K562 (cell line): Measurements from ENCODE around the gene GLIS1. TPM values are rescaled to one million over a fixed set of nuclear protein-coding genes. Genes with fewer than 3 reads are reported as not detected.

Experiments
- ARHGAP35 ChIP-seq: fragments of 450-650 bp; IDR thresholded peaks from 2 replicates; pipeline ENCODE4 v1.6.1; 2018; ENCODE audit not compliant: partially characterized antibody
- CBFA2T2 ChIP-seq: fragments of 450-650 bp; conservative IDR thresholded peaks from 2 replicates; pipeline ENCODE4 v1.6.1; 2017; ENCODE audit warnings: mild to moderate bottlenecking
- CEBPZ ChIP-seq: fragments of 150-350 bp; IDR thresholded peaks from 2 replicates; pipeline ENCODE4 v1.6.1; 2014; ENCODE audit warnings: low read depth, mild to moderate bottlenecking, low read length, borderline replicate concordance
- ETV1 ChIP-seq: fragments of 450-650 bp; conservative IDR thresholded peaks from 2 replicates; pipeline ENCODE4 v1.6.1; 2016; ENCODE audit warnings: missing genetic modification characterization, control low read depth, low read depth, missing compliant biosample characterization
- GTF2B ChIP-seq: IDR thresholded peaks from 2 replicates; pipeline ENCODE4 v1.6.1; 2011; ENCODE audit not compliant: insufficient read length; ENCODE audit errors: extremely low read depth
- PCBP2 ChIP-seq: fragments of 200-400 bp; formaldehyde crosslinking; IDR thresholded peaks from 2 replicates; pipeline ENCODE4 v1.6.1; 2018; ENCODE audit warnings: low read length, low read depth, mild to moderate bottlenecking, moderate library complexity; ENCODE audit not compliant: poor library complexity, severe bottlenecking
- TAF15 ChIP-seq: fragments of 200-400 bp; formaldehyde crosslinking; IDR thresholded peaks from 2 replicates; pipeline ENCODE4 v1.6.1; 2017; ENCODE audit warnings: mild to moderate bottlenecking, low read depth, low read length, moderate library complexity
- TAF9B ChIP-seq: fragments of 450-650 bp; IDR thresholded peaks from 2 replicates; pipeline ENCODE4 v1.6.1; 2018; ENCODE audit warnings: mild to moderate bottlenecking; ENCODE audit not compliant: partially characterized antibody
- WHSC1 ChIP-seq: IDR thresholded peaks from one replicate; pipeline ENCODE4 v1.6.1; 2012; ENCODE audit warnings: low read length, control low read depth, inconsistent platforms
- polyA plus RNA-seq, 8 experiments: library from polyadenylated mRNA; depleted of rRNA in 4 of 8; stranded (reverse) in 5 of 8; unstranded in 3 of 8; fragments of >200 nt; fragmentation: Nextera tagmentation in 2 of 8; fragmentation: Illumina TruSeq in 1 of 8; extraction: Ambion mirVana in 2 of 8; extraction: Trizol in 1 of 8; gene quantifications; 2 replicates each; pipeline versions ENCODE4 v1.2.1 to v1.2.3, GENCODE V29; 2011 to 2014; ENCODE audit warnings: inconsistent platforms in 1 of 8, missing spikeins in 1 of 8
- total RNA-seq, 7 experiments: library from RNA; depleted of rRNA in 6 of 7; stranded (reverse); fragments of >200 nt in 6 of 7; fragmentation: Illumina TruSeq in 2 of 7; extraction: Trizol in 2 of 7; gene quantifications; 2 replicates each; pipeline versions ENCODE4 v1.2.1 to v1.2.3, GENCODE V29; 2011 to 2021; ENCODE audit warnings: low replicate concordance in 1 of 7

GLIS1 gene
- total and polyA plus RNA-seq, 9 of the 15 experiments (the other 6 are each of a cell fraction or from before 2014, with no cell fraction given), result not detected

GRCh38 chr1:53554592-53555305 is 184.2 kb downstream of the GLIS1 start (continued):
- no peak for TF ChIP-seq CBFA2T2
- no peak for TF ChIP-seq CEBPZ
- TF ChIP-seq TAF9B, result no peak
- TF ChIP-seq ETV1 (tag), result no peak
- TF ChIP-seq PCBP2, result no peak
- TF ChIP-seq WHSC1, result no peak
- no peak for TF ChIP-seq TAF15
- no peak for TF ChIP-seq ARHGAP35
- TF ChIP-seq GTF2B, result no peak
